Esophagus muscularis mucosa (tissue), 4 donors: ENCODE measurements around the gene SH3RF2. TPM values are rescaled to one million over a fixed set of nuclear protein-coding genes. Genes with fewer than 3 reads are reported as not detected.

ENCODE experiments used
- DNase-seq: peaks from one replicate; pipeline ENCODE4 v3.0.0-alpha.2; 2017; ENCODE audit errors: extremely low spot score
- H3K27ac ChIP-seq, 4 donors: fragments of 200-600 bp; sonication (generic); replicated peaks in 1 of 4; 1 replicate in 3 of 4; 2 replicates in 1 of 4; pipeline ENCODE4 v1.5.1; 2016 to 2019; ENCODE audit warnings: mild to moderate bottlenecking in 1 of 4
- H3K27me3 ChIP-seq, 4 donors: fragments of 200-600 bp; sonication (generic); one replicate each; pipeline versions ENCODE4 v1.5.1 to v1.6.0; 2016 to 2019
- H3K36me3 ChIP-seq, 4 donors: fragments of 200-600 bp; sonication (generic); one replicate each; pipeline ENCODE4 v1.5.1; 2016 to 2019
- H3K4me1 ChIP-seq, 4 donors: fragments of 200-600 bp; sonication (generic); one replicate each; pipeline ENCODE4 v1.5.1; 2016 to 2019
- H3K4me3 ChIP-seq, 4 donors: fragments of 200-600 bp; sonication (generic); 1 replicate in 2 of 4; 2 replicates in 2 of 4; pipeline ENCODE4 v1.5.1; 2016 to 2019; ENCODE audit warnings: mild to moderate bottlenecking in 4 of 4, moderate library complexity in 1 of 4
- H3K9me3 ChIP-seq, 4 donors: fragments of 200-600 bp; sonication (generic); 1 replicate in 3 of 4; 2 replicates in 1 of 4; pipeline ENCODE4 v1.5.1; 2016 to 2019
- EP300 ChIP-seq: sonication (generic); formaldehyde crosslinking; IDR thresholded peaks from one replicate; pipeline ENCODE4 v1.6.1; 2017; ENCODE audit warnings: antibody characterized with exemption
- POLR2A ChIP-seq: fragments of 450-650 bp; IDR thresholded peaks from one replicate; pipeline ENCODE4 v1.6.1; 2017; ENCODE audit warnings: antibody characterized with exemption, moderate library complexity, mild to moderate bottlenecking, low read depth
- POLR2AphosphoS5 ChIP-seq, 2 donors: sonication (generic); formaldehyde crosslinking; IDR thresholded peaks; one replicate each; pipeline ENCODE4 v1.6.1; 2017; ENCODE audit warnings: antibody characterized with exemption in 2 of 2
- WGBS: methylation state at CpG from one replicate; pipeline ENCODE4 v1.1.5; 2018; 5-methylcytosine and 5-hydroxymethylcytosine counted together
- intact Hi-C: fragments of 100-400 bp; cut with DNase I; formaldehyde crosslinking; loops from one replicate; pipeline ENCODE4 v1.15.1; 2023
- total RNA-seq, 4 donors: library from RNA; depleted of rRNA; stranded (reverse); fragments of >200 nt; gene quantifications; one replicate each; pipeline versions ENCODE4 v1.1.0 to v1.2.1, GENCODE V29; 2016
- TF ChIP-seq, protein P1 (sequence below), 3 experiments: fragments of 200-600 bp in 2 of 3; fragments of 450-650 bp in 1 of 3; sonication (generic) in 2 of 3; IDR thresholded peaks; one replicate each; pipeline ENCODE4 v1.5.1; 2017 to 2019; ENCODE audit warnings: antibody characterized with exemption in 3 of 3, mild to moderate bottlenecking in 2 of 3, moderate library complexity in 1 of 3

SH3RF2 gene
- total RNA-seq, 4 donors from 2014 or later = 0.66 to 2.1 (median 1.5) TPM

DNA sequence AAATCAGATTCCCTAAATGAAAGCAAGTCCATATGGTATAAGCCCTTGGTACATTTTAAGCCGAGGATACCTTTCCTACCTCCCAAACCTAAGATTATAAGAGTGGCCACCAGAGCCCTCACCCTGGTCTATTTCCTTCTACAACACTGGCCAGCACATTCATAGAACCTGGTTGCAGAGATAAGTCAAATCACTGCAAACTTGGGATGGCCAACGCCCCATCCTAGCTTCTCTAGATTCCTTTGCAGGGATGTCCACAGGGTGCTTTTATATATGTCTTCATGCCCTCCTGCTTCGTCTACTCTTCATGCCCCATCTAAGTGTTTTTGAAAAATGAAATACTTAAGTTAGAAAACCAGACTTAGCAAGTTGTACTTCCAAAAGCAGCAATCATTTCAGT is 41.8 kb downstream of the SH3RF2 start:
- peaks cover 0 to 6% (median 0%) of the 10 kb centered on the region in 4 donors for H3K9me3 ChIP-seq
- H3K4me1 ChIP-seq = peaks cover 0 to 29% (median 0%) of the 10 kb centered on the region in 4 donors
- TF ChIP-seq POLR2A = no peak
- TF ChIP-seq POLR2AphosphoS5 (IDR thresholded peaks at IDR 0.05) = no peak
- no peaks in the 10 kb centered on the region for H3K36me3 ChIP-seq
- intact Hi-C loops = no loop called here
- DNase-seq = no peak
- H3K4me3 ChIP-seq = no peak overlapping the region
- WGBS = 81% methylated on average over 3 of the region's 3 CpGs
- H3K27me3 ChIP-seq = no peaks in the 10 kb centered on the region
- H3K27ac ChIP-seq = no peak overlapping the region

DNA sequence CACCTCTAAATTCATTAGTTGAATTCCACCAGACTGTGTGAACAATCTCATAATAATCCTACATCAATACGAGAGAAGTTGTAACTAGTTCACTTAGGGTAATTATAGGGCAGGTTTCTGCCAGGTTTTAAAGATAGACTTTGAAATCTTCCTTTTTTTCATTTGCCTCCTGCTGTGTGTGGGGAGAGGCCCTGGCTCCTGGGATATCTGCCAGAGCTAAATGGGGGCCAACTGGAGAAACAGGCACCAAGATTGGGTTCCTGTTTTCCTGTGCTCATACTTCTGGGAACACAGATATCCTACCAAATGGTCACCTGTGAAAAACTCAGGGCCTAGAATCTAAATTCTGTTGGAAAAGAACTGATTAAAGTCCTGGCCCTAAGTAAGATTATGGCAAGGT is 42.3 kb downstream of the SH3RF2 start:
- DNase-seq = no peak
- Histone ChIP-seq H3K36me3 (no peaks in the 10 kb centered on the region), H3K27ac (no peak overlapping the region), H3K4me3 (no peak overlapping the region), H3K9me3 (peaks cover 0 to 6% (median 0%) of the 10 kb centered on the region in 4 donors), H3K4me1 (peaks cover 0 to 30% (median 0%) of the 10 kb centered on the region in 4 donors), H3K27me3 (no peaks in the 10 kb centered on the region)
- TF ChIP-seq POLR2A (no peak), POLR2AphosphoS5 (IDR thresholded peaks at IDR 0.05) (no peak), EP300 (no peak)
- TF ChIP-seq, protein P1, sequence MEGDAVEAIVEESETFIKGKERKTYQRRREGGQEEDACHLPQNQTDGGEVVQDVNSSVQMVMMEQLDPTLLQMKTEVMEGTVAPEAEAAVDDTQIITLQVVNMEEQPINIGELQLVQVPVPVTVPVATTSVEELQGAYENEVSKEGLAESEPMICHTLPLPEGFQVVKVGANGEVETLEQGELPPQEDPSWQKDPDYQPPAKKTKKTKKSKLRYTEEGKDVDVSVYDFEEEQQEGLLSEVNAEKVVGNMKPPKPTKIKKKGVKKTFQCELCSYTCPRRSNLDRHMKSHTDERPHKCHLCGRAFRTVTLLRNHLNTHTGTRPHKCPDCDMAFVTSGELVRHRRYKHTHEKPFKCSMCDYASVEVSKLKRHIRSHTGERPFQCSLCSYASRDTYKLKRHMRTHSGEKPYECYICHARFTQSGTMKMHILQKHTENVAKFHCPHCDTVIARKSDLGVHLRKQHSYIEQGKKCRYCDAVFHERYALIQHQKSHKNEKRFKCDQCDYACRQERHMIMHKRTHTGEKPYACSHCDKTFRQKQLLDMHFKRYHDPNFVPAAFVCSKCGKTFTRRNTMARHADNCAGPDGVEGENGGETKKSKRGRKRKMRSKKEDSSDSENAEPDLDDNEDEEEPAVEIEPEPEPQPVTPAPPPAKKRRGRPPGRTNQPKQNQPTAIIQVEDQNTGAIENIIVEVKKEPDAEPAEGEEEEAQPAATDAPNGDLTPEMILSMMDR (IDR thresholded peaks at IDR 0.05) = no peak
- WGBS = 68% methylated on average over 1 of the region's 1 CpG
- intact Hi-C loops = no loop called here

DNA sequence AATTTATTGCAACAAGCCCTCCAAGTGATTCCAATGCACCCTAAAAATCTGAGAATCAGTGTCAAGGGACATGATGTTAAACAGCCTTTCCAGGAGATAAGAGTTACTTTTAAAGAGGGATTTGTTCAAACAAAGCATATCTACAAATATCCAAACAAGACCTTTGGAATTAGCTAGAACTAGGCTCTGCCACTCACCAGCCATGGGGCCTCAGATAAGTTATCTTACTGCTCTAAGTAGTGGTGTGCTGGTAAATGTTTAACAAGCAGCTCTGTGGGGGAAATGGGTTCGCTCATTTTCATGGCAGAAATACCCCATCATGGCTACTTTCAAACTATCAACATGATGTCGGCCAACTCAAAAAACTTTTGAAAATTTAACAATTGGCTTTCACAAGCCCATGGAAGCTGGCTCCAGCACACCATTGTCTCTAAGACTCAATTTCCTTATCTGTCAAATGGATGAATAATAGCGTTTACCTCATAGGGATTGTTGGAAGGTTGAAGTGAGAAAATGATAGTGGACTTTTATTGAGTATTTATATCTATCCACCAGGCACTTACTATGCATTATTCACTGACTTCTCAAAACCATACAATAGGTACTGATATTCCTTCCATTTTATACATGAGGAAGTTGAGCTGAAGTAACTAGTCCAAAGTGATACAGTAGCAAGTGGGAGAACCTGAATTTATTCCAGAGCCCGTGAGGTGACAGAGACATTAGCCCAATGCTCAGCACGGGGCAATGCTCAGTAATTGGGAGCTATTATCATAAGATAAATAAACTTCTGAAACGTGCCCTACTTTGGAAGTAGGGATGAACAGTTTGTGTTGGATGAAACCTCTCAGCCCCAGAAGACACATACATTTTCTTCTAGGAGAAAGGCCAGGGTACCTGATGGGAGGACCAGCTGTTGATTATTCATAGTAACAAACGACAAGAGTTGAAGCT is 43.2 kb downstream of the SH3RF2 start:
- no peak for DNase-seq
- Histone ChIP-seq H3K27ac (no peak overlapping the region), H3K27me3 (no peaks in the 10 kb centered on the region), H3K9me3 (no peaks in the 10 kb centered on the region), H3K36me3 (no peaks in the 10 kb centered on the region), H3K4me3 (no peak overlapping the region), H3K4me1 (peaks cover 0 to 30% (median 0%) of the 10 kb centered on the region in 4 donors)
- WGBS = 63% methylated on average over 7 of the region's 7 CpGs
- no peak for TF ChIP-seq EP300
- TF ChIP-seq, protein P1 (IDR thresholded peaks at IDR 0.05) = no peak
- intact Hi-C loops = no loop called here

DNA sequence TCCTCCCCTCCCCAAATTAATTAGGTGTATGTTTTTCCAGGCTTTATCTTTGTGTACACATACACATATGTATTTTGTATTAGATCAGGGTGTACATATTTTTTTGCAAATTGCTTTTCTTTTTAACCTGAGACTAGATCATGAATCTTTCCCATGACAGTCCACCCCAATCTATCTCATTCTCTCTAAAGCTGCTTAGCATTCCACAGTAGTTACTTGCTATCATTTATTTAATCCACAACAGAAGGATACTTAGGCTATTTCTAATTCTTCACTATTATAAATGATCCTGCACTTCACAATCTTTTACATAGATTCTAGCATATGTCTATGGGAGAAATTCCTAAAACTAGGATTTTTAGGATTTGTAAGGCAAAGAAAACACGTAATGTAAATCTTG is 43.9 kb downstream of the SH3RF2 start:
- 95% methylated on average over 1 of the region's 1 CpG for WGBS
- H3K9me3 ChIP-seq = no peaks in the 10 kb centered on the region
- no peak overlapping the region for H3K4me3 ChIP-seq
- H3K27me3 ChIP-seq = no peaks in the 10 kb centered on the region
- no peak overlapping the region for H3K27ac ChIP-seq
- DNase-seq = no peak
- intact Hi-C loops = no loop called here
- H3K4me1 ChIP-seq = peaks cover 0 to 24% (median 0%) of the 10 kb centered on the region in 4 donors
- TF ChIP-seq EP300 (no peak), POLR2AphosphoS5 (IDR thresholded peaks at IDR 0.05) (no peak), POLR2A (no peak)
- TF ChIP-seq, protein P1 (IDR thresholded peaks at IDR 0.05) = no peak
- no peaks in the 10 kb centered on the region for H3K36me3 ChIP-seq

DNA sequence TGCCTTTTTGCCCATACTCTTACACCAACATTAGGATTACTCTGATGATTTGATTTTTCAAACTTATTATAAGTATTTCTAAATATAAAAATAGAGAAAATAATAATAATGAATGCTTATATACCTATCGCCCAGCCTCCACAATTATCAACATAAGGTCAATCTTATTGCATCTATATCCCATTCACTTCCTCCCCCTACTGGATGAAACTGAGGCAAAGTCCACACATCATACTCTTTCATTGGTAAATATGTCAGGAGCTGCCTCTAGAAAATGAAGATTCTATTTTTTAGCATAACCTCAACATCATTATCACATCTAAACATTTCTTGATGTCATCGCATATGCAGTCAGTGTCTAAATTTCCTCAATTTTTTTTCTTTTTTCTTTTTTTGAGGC is 44.3 kb downstream of the SH3RF2 start:
- H3K36me3 ChIP-seq = no peaks in the 10 kb centered on the region
- H3K27ac ChIP-seq = no peak overlapping the region
- H3K27me3 ChIP-seq = no peaks in the 10 kb centered on the region
- H3K4me3 ChIP-seq = no peak overlapping the region
- intact Hi-C loops = no loop called here
- H3K4me1 ChIP-seq = peaks cover 0 to 19% (median 0%) of the 10 kb centered on the region in 4 donors
- DNase-seq = no peak
- no peak for TF ChIP-seq EP300
- no peak for TF ChIP-seq POLR2AphosphoS5 (IDR thresholded peaks at IDR 0.05)
- TF ChIP-seq, protein P1 (IDR thresholded peaks at IDR 0.05) = no peak
- TF ChIP-seq POLR2A = no peak
- no peaks in the 10 kb centered on the region for H3K9me3 ChIP-seq
- 97% methylated on average over 2 of the region's 2 CpGs for WGBS
